Stimulated activated naive CD8-positive, alpha-beta T cell treated with anti-CD3 and anti-CD28 coated beads, Interleukin-15, Interleukin-2, amounts not matched to agents 100 U/mL and 50 U/mL, for 24 hours (primary cell): ENCODE data around the gene TTC9.

ENCODE experiments used
- ATAC-seq: fragments of 150-1000 bp; cut with Tn5 transposase; one replicate; pipeline ENCODE4 v1.10.0; 2021
- DNase-seq: peaks from one replicate; pipeline ENCODE4 v3.0.0; 2021

Gene TTC9

GRCh38 chr14:70641548-70642302, at the start of gene TTC9:
TSS of gene TTC9 (plus strand) at chr14:70641916. CDS start at chr14:70642130, 214 bp downstream.
- peak; percentile 43 for DNase-seq
- peak; percentile 9 for ATAC-seq

GRCh38 chr14:70594461-70594860, 47.3 kb upstream of the TTC9 start:
- DNase-seq, result no peak

GRCh38 chr14:70595443-70596185, 46.1 kb upstream of the TTC9 start:
- DNase-seq, result no peak
- ATAC-seq, result no peak

More at GRCh38 chr14:70594461-70594860, 47.3 kb upstream of the TTC9 start:
- ATAC-seq, result no peak

GRCh38 chr14:70597731-70598130, 44.0 kb upstream of the TTC9 start:
- DNase-seq, result no peak
- no peak for ATAC-seq

GRCh38 chr14:70599345-70599744, 42.4 kb upstream of the TTC9 start:
- ATAC-seq (no peak), DNase-seq (no peak)

GRCh38 chr14:70600382-70601157, 41.1 kb upstream of the TTC9 start, which contains the start of gene MED6:
TSS of gene MED6 (minus strand) at chr14:70600655. CDS start at chr14:70600637, 18 bp downstream.
- peak; percentile 93 for DNase-seq
- ATAC-seq, result peak; percentile 98

GRCh38 chr14:70601162-70601561, 40.6 kb upstream of the TTC9 start:
- DNase-seq (no peak), ATAC-seq (no peak)

- no peak for ATAC-seq
Observed at GRCh38 chr14:70602254-70602653, 39.5 kb upstream of the TTC9 start.

GRCh38 chr14:70611216-70611615, 30.5 kb upstream of the TTC9 start:
- no peak for DNase-seq
- ATAC-seq, result no peak

More at GRCh38 chr14:70602254-70602653, 39.5 kb upstream of the TTC9 start:
- no peak for DNase-seq

- ATAC-seq (no peak), DNase-seq (no peak)
Observed at GRCh38 chr14:70616646-70617045, 25.1 kb upstream of the TTC9 start.

GRCh38 chr14:70618314-70618713, 23.4 kb upstream of the TTC9 start:
- ATAC-seq (no peak), DNase-seq (no peak)

- DNase-seq (no peak), ATAC-seq (no peak)
Observed at GRCh38 chr14:70619708-70620107, 22.0 kb upstream of the TTC9 start.

- ATAC-seq (peak; percentile 52), DNase-seq (peak; percentile 45)
Observed at GRCh38 chr14:70622111-70622712, 19.5 kb upstream of the TTC9 start.

- ATAC-seq (no peak), DNase-seq (no peak)
Observed at GRCh38 chr14:70624972-70625371, 16.7 kb upstream of the TTC9 start.

GRCh38 chr14:70631948-70632347, 9.8 kb upstream of the TTC9 start:
- ATAC-seq (no peak), DNase-seq (no peak)

- DNase-seq (no peak), ATAC-seq (peak; percentile 68)
Observed at GRCh38 chr14:70635971-70636595, 5.6 kb upstream of the TTC9 start.

GRCh38 chr14:70638416-70638815, 3.3 kb upstream of the TTC9 start:
- DNase-seq (no peak), ATAC-seq (no peak)

- ATAC-seq (peak; percentile 74), DNase-seq (peak; percentile 54)
Observed at GRCh38 chr14:70640938-70641547, 673 bp upstream of the TTC9 start.

GRCh38 chr14:70642303-70643235, 853 bp downstream of the TTC9 start:
- peak; percentile 20 for ATAC-seq
- DNase-seq, result peak; percentile 55

GRCh38 chr14:70643967-70644366, 2.3 kb downstream of the TTC9 start:
- ATAC-seq, result no peak
- no peak for DNase-seq
